Measurements from ENCODE around the gene CALR3.
"Not testable (repeated sequence)": the region's sequence is repeated elsewhere in the genome, so short reads cannot be mapped to it uniquely, and the experiment has no call there.

Gene CALR3

GRCh38 chr19:16509141-16510061 lies 13.4 kb upstream of the CALR3 start:
- in situ Hi-C loops (cut with MboI; ENCODE audit: low pct_unique_long_range_greater_than_20kb, low sequenced_read_pairs, unreplicated experiment): no loop called here
- no peak for TF ChIP-seq CTCF (IDR thresholded peaks at IDR 0.05; ENCODE audit: extremely low read depth, insufficient read depth, missing control alignments)
- no peak for DNase-seq (ENCODE audit: low spot score)

GRCh38 chr19:16508546-16508945 lies 12.6 kb upstream of the CALR3 start:
- no peak for DNase-seq (ENCODE audit: low spot score)
- TF ChIP-seq CTCF (IDR thresholded peaks at IDR 0.05; ENCODE audit: extremely low read depth, insufficient read depth, missing control alignments): no peak
- in situ Hi-C loops (cut with MboI; ENCODE audit: low pct_unique_long_range_greater_than_20kb, low sequenced_read_pairs, unreplicated experiment): no loop called here

DNA sequence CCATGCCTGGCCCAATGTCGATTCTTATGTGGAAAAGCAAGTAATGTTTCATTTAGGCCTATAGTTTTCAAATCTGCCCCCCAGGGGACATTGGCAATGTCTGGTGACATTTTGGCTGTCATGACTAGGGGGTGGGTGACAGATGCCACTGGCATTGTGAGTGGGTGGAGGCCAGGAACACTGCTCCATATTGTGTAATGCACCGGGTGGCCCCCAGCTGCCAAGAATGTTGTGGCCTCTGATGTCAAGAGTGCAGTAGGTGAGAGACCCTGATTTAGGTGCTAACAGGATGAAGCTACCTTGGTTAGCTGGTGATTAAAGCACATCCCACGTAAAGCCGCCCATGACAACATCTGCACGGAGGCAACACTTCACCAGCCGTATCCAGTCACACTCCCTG lies 11.0 kb upstream of the CALR3 start:
- in situ Hi-C loops (cut with MboI; ENCODE audit: low pct_unique_long_range_greater_than_20kb, low sequenced_read_pairs, unreplicated experiment): no loop called here
- no peak for TF ChIP-seq CTCF (IDR thresholded peaks at IDR 0.05; ENCODE audit: extremely low read depth, insufficient read depth, missing control alignments)
- no peak for DNase-seq (ENCODE audit: low spot score)

DNA sequence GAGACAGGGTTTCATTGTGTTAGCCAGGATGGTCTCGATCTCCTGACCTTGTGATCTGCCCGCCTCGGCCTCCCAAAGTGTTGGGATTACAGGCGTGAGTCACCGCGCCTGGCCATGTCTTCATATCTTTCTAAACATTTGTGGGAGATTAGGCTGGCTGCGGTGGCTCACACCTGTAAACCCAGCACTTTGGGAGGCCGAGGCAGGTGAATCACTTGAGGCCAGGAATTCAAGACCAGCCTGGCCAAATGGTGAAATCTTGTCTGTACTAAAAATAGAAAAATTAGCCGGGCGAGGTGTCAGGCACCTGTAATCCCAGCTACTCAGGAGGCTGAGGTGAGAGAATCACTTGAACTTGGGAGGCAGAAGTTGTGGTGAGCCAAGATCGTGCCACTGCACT lies 10.2 kb upstream of the CALR3 start:
- in situ Hi-C loops (cut with MboI; ENCODE audit: low pct_unique_long_range_greater_than_20kb, low sequenced_read_pairs, unreplicated experiment): not testable (repeated sequence)

GRCh38 chr19:16504271-16504670 lies 8.3 kb upstream of the CALR3 start:
- in situ Hi-C loops (cut with MboI; ENCODE audit: low pct_unique_long_range_greater_than_20kb, low sequenced_read_pairs, unreplicated experiment): no loop called here

More for the DNA sequence above, 10.2 kb upstream of the CALR3 start:
- DNase-seq (ENCODE audit: low spot score): not testable (repeated sequence)

GRCh38 chr19:16497837-16498236 lies 1.9 kb upstream of the CALR3 start:
- in situ Hi-C loops (cut with MboI; ENCODE audit: low pct_unique_long_range_greater_than_20kb, low sequenced_read_pairs, unreplicated experiment): no loop called here
- no peak for DNase-seq (ENCODE audit: low spot score)
- no peak for TF ChIP-seq CTCF (IDR thresholded peaks at IDR 0.05; ENCODE audit: extremely low read depth, insufficient read depth, missing control alignments)

More at GRCh38 chr19:16504271-16504670, 8.3 kb upstream of the CALR3 start:
- no peak for TF ChIP-seq CTCF (IDR thresholded peaks at IDR 0.05; ENCODE audit: extremely low read depth, insufficient read depth, missing control alignments)
- DNase-seq (ENCODE audit: low spot score): no peak

DNA sequence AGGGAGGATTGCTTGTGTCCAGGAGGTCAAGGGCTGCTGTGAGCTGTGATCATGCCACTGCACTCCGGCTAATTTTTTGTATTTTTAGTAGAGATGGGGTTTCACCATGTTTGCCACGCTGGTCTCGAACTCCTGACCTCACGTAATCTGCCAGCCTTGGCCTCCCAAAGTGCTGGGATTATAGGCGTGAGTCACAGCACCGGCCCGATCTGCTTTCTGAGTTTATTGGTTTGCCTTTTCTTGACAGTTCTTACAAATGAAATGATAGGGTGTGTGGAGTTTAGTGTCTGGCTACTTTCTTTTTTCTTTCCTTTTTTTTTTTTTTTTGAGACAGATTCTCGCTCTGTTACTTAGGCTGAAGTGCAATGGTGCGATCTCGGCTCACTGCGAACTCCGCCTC lies 1.1 kb upstream of the CALR3 start:
- in situ Hi-C loops (cut with MboI; ENCODE audit: low pct_unique_long_range_greater_than_20kb, low sequenced_read_pairs, unreplicated experiment): no loop called here
- TF ChIP-seq CTCF (IDR thresholded peaks at IDR 0.05; ENCODE audit: extremely low read depth, insufficient read depth, missing control alignments): no peak
- DNase-seq (ENCODE audit: low spot score): no peak

Data from GM13977 (cell line).